Effector memory CD4-positive, alpha-beta T cell (primary cell): Measurements from ENCODE around the gene LYST.
"Not testable (repeated sequence)": the region's sequence is repeated elsewhere in the genome, so short reads cannot be mapped to it uniquely, and the experiment has no call there.

Experiments
- DNase-seq, 3 donors: peaks; one replicate each; pipeline ENCODE4 v3.0.0-alpha.2; 2020
- H3K27ac ChIP-seq: 2 replicates; pipeline ENCODE4 v1.7.0; 2013; ENCODE audit warnings: mild to moderate bottlenecking, low read length, moderate library complexity; ENCODE audit not compliant: insufficient read depth, poor library complexity, severe bottlenecking
- H3K27me3 ChIP-seq: replicated peaks from 2 replicates; pipeline ENCODE4 v1.7.0; 2013; ENCODE audit warnings: mild to moderate bottlenecking, low read length; ENCODE audit not compliant: insufficient read depth, control insufficient read depth, poor library complexity, severe bottlenecking
- H3K36me3 ChIP-seq: 2 replicates; pipeline ENCODE4 v1.7.0; 2013; ENCODE audit warnings: mild to moderate bottlenecking, low read length, moderate library complexity; ENCODE audit not compliant: control insufficient read depth, insufficient read depth
- H3K4me1 ChIP-seq: 2 replicates; pipeline ENCODE4 v1.7.0; 2013; ENCODE audit warnings: low read length, mild to moderate bottlenecking; ENCODE audit not compliant: control insufficient read depth, insufficient read depth, poor library complexity, severe bottlenecking
- H3K4me3 ChIP-seq: 2 replicates; pipeline ENCODE4 v1.7.0; 2013; ENCODE audit warnings: low read length, low read depth, mild to moderate bottlenecking; ENCODE audit not compliant: insufficient read depth, poor library complexity, severe bottlenecking
- H3K9me3 ChIP-seq: 2 replicates; pipeline ENCODE4 v1.7.0; 2013; ENCODE audit warnings: mild to moderate bottlenecking, low read length, moderate library complexity; ENCODE audit not compliant: control insufficient read depth

Gene LYST

GRCh38 chr1:235639226-235640205, 227.2 kb downstream of the LYST start:
- Histone ChIP-seq H3K27me3 (no peaks in the 10 kb centered on the region), H3K9me3 (no peaks in the 10 kb centered on the region), H3K4me3 (no peak overlapping the region), H3K27ac (no peak overlapping the region), H3K4me1 (peaks cover 13% of the 10 kb centered on the region), H3K36me3 (no peaks in the 10 kb centered on the region)
- no peak for DNase-seq

DNA sequence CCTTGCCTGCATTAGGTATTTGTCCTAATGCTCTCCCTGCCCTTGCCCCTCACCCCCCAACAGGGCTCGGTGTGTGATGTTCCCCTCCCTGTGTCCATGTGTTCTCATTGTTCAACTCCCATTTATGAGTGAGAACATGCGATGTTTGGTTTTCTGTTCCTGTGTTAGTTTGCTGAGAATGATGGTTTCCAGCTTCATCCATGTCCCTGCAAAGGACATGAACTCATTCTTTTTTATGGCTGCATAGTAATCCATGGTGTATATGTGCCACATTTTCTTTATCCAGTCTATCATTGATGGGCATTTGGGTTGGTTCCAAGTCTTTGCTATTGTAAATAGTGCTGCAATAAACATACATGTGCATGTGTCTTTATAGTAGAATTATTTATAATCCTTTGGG, 228.1 kb downstream of the LYST start:
- H3K27me3 ChIP-seq, H3K36me3 ChIP-seq, H3K4me3 ChIP-seq, H3K9me3 ChIP-seq, H3K27ac ChIP-seq, DNase-seq: not testable (repeated sequence)
- H3K4me1 ChIP-seq, result peaks cover 13% of the 10 kb centered on the region

- DNase-seq, result no peak
- Histone ChIP-seq H3K4me1 (peaks cover 10% of the 10 kb centered on the region), H3K36me3 (no peaks in the 10 kb centered on the region), H3K27me3 (no peaks in the 10 kb centered on the region), H3K9me3 (no peaks in the 10 kb centered on the region), H3K27ac (no peak overlapping the region), H3K4me3 (no peak overlapping the region)
These were observed 228.8 kb downstream of the LYST start for GRCh38 chr1:235637756-235638534.

DNA sequence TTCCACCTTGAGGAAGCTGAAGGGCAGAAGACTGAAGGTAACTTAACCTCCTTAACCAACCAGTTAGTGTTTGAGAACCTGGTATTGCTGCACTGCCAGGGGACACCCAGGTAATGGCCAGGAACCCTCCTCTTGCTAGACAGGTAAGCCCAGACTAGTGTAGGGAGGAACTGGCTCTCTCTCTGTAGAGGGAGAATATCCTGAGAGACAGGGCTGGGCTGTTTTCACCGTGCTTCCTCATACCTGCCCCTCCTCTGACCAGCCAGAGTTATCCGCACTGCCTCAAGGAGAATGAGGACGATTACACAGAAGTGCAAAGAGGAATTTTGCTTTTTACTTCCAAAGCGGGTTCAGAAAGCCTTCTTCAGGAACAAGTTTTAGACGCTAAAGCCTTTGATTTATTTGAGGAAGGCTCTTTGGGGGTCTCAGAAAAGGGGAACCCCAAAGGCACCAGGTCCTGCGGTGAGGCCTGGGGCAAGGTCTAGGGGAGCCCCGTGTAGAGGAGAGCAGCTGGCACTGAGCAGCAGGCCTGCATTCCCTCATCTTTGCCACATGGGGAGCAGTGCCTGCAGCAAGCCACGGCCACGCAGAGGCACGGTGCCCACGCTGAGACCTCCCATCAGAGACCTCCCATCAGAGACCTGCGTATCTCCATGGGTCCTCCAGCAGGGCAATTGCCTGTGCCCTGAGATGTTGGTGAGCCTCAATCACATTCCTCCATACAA, 230.6 kb downstream of the LYST start:
- H3K4me3 ChIP-seq, result no peak overlapping the region
- H3K9me3 ChIP-seq, result no peaks in the 10 kb centered on the region
- no peak overlapping the region for H3K27ac ChIP-seq
- no peak for DNase-seq
- H3K36me3 ChIP-seq, result no peaks in the 10 kb centered on the region
- H3K27me3 ChIP-seq, result no peaks in the 10 kb centered on the region
- peaks cover 2% of the 10 kb centered on the region for H3K4me1 ChIP-seq

- no peaks in the 10 kb centered on the region for H3K4me1 ChIP-seq
- no peaks in the 10 kb centered on the region for H3K9me3 ChIP-seq
- H3K27me3 ChIP-seq, result no peaks in the 10 kb centered on the region
- no peaks in the 10 kb centered on the region for H3K36me3 ChIP-seq
- no peak overlapping the region for H3K27ac ChIP-seq
- H3K4me3 ChIP-seq, result no peak overlapping the region
- no peak for DNase-seq
These were observed 234.0 kb downstream of the LYST start for GRCh38 chr1:235632506-235633401.

GRCh38 chr1:235631816-235632215, 234.9 kb downstream of the LYST start:
- no peaks in the 10 kb centered on the region for H3K36me3 ChIP-seq
- H3K9me3 ChIP-seq, result no peaks in the 10 kb centered on the region
- no peak for DNase-seq
- H3K4me3 ChIP-seq, result no peak overlapping the region
- H3K4me1 ChIP-seq, result no peaks in the 10 kb centered on the region
- no peak overlapping the region for H3K27ac ChIP-seq
- H3K27me3 ChIP-seq, result no peaks in the 10 kb centered on the region

DNA sequence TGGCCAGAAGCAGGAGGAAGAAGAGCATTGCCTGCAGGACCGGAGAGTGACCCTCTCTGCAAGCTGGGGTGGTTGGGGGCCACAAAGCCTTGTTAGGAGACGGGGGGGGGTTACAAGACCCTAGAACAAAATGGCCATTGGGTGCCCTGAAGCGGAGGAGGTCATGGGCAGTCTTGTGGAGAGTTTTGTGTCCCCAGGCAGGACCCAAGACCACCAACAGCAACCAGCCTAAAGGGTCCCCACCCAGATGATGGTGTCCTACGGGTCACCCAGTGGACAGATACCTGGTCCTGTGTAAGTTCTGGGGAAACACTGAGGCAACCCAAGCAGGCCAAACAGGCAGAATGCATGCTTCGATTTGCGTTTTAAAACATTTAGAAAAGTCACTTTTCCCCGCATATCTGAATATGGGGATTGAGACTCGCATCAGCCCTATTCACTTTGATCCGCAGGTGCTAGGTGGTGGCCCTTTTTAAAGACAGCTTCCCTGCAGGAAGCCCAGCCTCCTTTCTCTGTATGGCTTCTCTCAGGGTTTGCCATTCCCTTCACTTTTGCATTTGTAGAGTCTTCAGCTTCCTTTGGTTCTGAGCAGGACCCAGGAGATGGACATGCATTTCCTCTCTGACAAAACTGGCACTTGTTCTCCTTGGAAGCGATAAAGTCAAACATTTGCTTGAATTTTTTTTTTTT, 238.2 kb downstream of the LYST start:
- H3K27ac ChIP-seq, result no peak overlapping the region
- H3K27me3 ChIP-seq, result no peaks in the 10 kb centered on the region
- no peaks in the 10 kb centered on the region for H3K36me3 ChIP-seq
- no peak for DNase-seq
- H3K4me3 ChIP-seq, result no peak overlapping the region
- no peaks in the 10 kb centered on the region for H3K9me3 ChIP-seq
- no peaks in the 10 kb centered on the region for H3K4me1 ChIP-seq

- Histone ChIP-seq H3K27ac (no peak overlapping the region), H3K4me1 (no peaks in the 10 kb centered on the region), H3K36me3 (no peaks in the 10 kb centered on the region), H3K9me3 (no peaks in the 10 kb centered on the region), H3K4me3 (no peak overlapping the region), H3K27me3 (no peaks in the 10 kb centered on the region)
- DNase-seq, result no peak
These were observed 240.9 kb downstream of the LYST start for GRCh38 chr1:235625831-235626230.

DNA sequence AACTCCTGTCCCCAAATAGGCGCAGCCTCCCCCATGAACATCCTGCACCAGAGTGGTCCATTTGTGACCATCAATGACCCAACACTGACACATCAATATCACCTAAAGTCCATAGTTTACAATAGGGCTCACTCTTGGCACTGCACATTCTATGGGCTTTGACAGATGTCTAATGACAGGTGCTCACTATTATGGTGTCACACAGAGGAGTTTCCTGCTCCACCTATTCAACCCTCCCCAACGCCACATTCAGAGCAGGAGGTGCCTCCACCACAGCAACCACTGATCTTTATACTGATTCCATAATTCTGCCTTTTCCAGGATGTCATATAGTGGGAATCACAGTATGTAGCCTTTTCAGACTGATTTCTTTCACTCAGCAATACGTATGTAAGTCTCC, 241.4 kb downstream of the LYST start:
- no peak for DNase-seq
- H3K36me3 ChIP-seq, result no peaks in the 10 kb centered on the region
- no peak overlapping the region for H3K4me3 ChIP-seq
- no peaks in the 10 kb centered on the region for H3K9me3 ChIP-seq
- H3K27me3 ChIP-seq, result no peaks in the 10 kb centered on the region
- no peak overlapping the region for H3K27ac ChIP-seq
- no peaks in the 10 kb centered on the region for H3K4me1 ChIP-seq
